ENCODE results near the gene PTPRN2.
"Not testable (repeated sequence)": the region's sequence is repeated elsewhere in the genome, so short reads cannot be mapped to it uniquely, and the experiment has no call there.

The PTPRN2 gene

GRCh38 chr7:157671358-157672255 lies 916.0 kb downstream of the PTPRN2 start:
- DNase-seq (ENCODE audit: low read depth in 2 of 2): no peak

- DNase-seq (ENCODE audit: low read depth in 2 of 2): no peak
These were observed 916.9 kb downstream of the PTPRN2 start for GRCh38 chr7:157670490-157671357.

GRCh38 chr7:157669768-157670351 lies 917.8 kb downstream of the PTPRN2 start:
- no peak for DNase-seq (ENCODE audit: low read depth in 2 of 2)

- DNase-seq (ENCODE audit: low read depth in 2 of 2): no peak
These were observed 918.5 kb downstream of the PTPRN2 start for GRCh38 chr7:157668884-157669767.

- DNase-seq (ENCODE audit: low read depth in 2 of 2): no peak
These were observed 919.3 kb downstream of the PTPRN2 start for GRCh38 chr7:157668221-157668883.

- DNase-seq (ENCODE audit: low read depth in 2 of 2): no peak
These were observed 919.9 kb downstream of the PTPRN2 start for GRCh38 chr7:157667731-157668130.

- DNase-seq (ENCODE audit: low read depth in 2 of 2): no peak
These were observed 920.4 kb downstream of the PTPRN2 start for GRCh38 chr7:157667261-157667660.

- no peak for DNase-seq (ENCODE audit: low read depth in 2 of 2)
These were observed 921.0 kb downstream of the PTPRN2 start for GRCh38 chr7:157666530-157667040.

- not testable (repeated sequence) for DNase-seq (ENCODE audit: low read depth in 2 of 2)
These were observed 922.0 kb downstream of the PTPRN2 start for GRCh38 chr7:157665634-157665988.

- no peak for DNase-seq (ENCODE audit: low read depth in 2 of 2)
These were observed 922.6 kb downstream of the PTPRN2 start for GRCh38 chr7:157664871-157665633.

GRCh38 chr7:157664034-157664433 lies 923.6 kb downstream of the PTPRN2 start:
- DNase-seq (ENCODE audit: low read depth in 2 of 2): no peak

GRCh38 chr7:157662981-157663716 lies 924.5 kb downstream of the PTPRN2 start:
- no peak for DNase-seq (ENCODE audit: low read depth in 2 of 2)

GRCh38 chr7:157662110-157662791 lies 925.4 kb downstream of the PTPRN2 start:
- no peak for DNase-seq (ENCODE audit: low read depth in 2 of 2)

GRCh38 chr7:157661611-157661975 lies 926.0 kb downstream of the PTPRN2 start:
- DNase-seq (ENCODE audit: low read depth in 2 of 2): no peak

- DNase-seq (ENCODE audit: low read depth in 2 of 2): no peak
These were observed 926.5 kb downstream of the PTPRN2 start for GRCh38 chr7:157660971-157661610.

GRCh38 chr7:157658851-157659412 lies 928.7 kb downstream of the PTPRN2 start:
- DNase-seq (ENCODE audit: low read depth in 2 of 2): no peak
